ENCODE data around the gene ZBTB42. TPM values are rescaled to one million over a fixed set of nuclear protein-coding genes. Genes with fewer than 3 reads are reported as not detected.

The ZBTB42 gene
- polyA plus RNA-seq, 1 donor from 2014 or later = 1.0 TPM

GRCh38 chr14:104843006-104843405 lies 42.1 kb downstream of the ZBTB42 start:
- H3K4me1 Mint-ChIP-seq = peaks cover 0 to 4% (median 0%) of the 10 kb centered on the region in 3 donors
- peaks cover 0 to 1% (median 0%) of the 10 kb centered on the region in 3 donors for H3K9me3 Mint-ChIP-seq
- H3K36me3 Mint-ChIP-seq = no peaks in the 10 kb centered on the region
- H3K4me3 Mint-ChIP-seq = peak overlapping the region in 1 of 4 donors; percentile 32
- peaks cover 37% of the 10 kb centered on the region for H3K27me3 Mint-ChIP-seq
- H3K27ac Mint-ChIP-seq = no peak overlapping the region

- Mint-ChIP-seq H3K27ac (no peak overlapping the region), H3K36me3 (no peaks in the 10 kb centered on the region), H3K27me3 (peaks cover 38% of the 10 kb centered on the region), H3K4me1 (peaks cover 0 to 4% (median 0%) of the 10 kb centered on the region in 3 donors), H3K9me3 (peaks cover 0 to 1% (median 0%) of the 10 kb centered on the region in 3 donors), H3K4me3 (peak overlapping the region in 2 of 4 donors; percentile 70 to 84)
Measured at GRCh38 chr14:104843442-104844305, 42.8 kb downstream of the ZBTB42 start.

- Mint-ChIP-seq H3K9me3 (no peaks in the 10 kb centered on the region), H3K4me1 (peaks cover 0 to 4% (median 0%) of the 10 kb centered on the region in 3 donors), H3K4me3 (peak overlapping the region in 2 of 4 donors; percentile 52 to 70), H3K36me3 (no peaks in the 10 kb centered on the region), H3K27ac (no peak overlapping the region), H3K27me3 (peaks cover 38% of the 10 kb centered on the region)
Measured at GRCh38 chr14:104844306-104845032, 43.6 kb downstream of the ZBTB42 start.

GRCh38 chr14:104845033-104845666 lies 44.2 kb downstream of the ZBTB42 start:
- H3K4me1 Mint-ChIP-seq = peaks cover 0 to 4% (median 0%) of the 10 kb centered on the region in 3 donors
- H3K4me3 Mint-ChIP-seq = no peak overlapping the region
- peaks cover 38% of the 10 kb centered on the region for H3K27me3 Mint-ChIP-seq
- H3K27ac Mint-ChIP-seq = no peak overlapping the region
- H3K36me3 Mint-ChIP-seq = no peaks in the 10 kb centered on the region
- no peaks in the 10 kb centered on the region for H3K9me3 Mint-ChIP-seq

- H3K27me3 Mint-ChIP-seq = peaks cover 38% of the 10 kb centered on the region
- H3K27ac Mint-ChIP-seq = no peak overlapping the region
- peak overlapping the region in 1 of 4 donors; percentile 12 for H3K4me3 Mint-ChIP-seq
- no peaks in the 10 kb centered on the region for H3K36me3 Mint-ChIP-seq
- H3K4me1 Mint-ChIP-seq = peaks cover 0 to 4% (median 0%) of the 10 kb centered on the region in 3 donors
- no peaks in the 10 kb centered on the region for H3K9me3 Mint-ChIP-seq
Measured at GRCh38 chr14:104845834-104846441, 45.0 kb downstream of the ZBTB42 start.

- Mint-ChIP-seq H3K27me3 (peaks cover 3% of the 10 kb centered on the region), H3K36me3 (peaks cover 1% of the 10 kb centered on the region), H3K4me3 (no peak overlapping the region), H3K9me3 (no peaks in the 10 kb centered on the region), H3K27ac (no peak overlapping the region), H3K4me1 (no peaks in the 10 kb centered on the region)
Measured at GRCh38 chr14:104852280-104852663, 51.4 kb downstream of the ZBTB42 start.

Other genes with a start within 250 kb of the ZBTB42 start
- gene C14orf180, start 221.3 kb upstream of the ZBTB42 start, polyA plus RNA-seq = not detected
- gene TMEM179, start 196.3 kb upstream of the ZBTB42 start, polyA plus RNA-seq = not detected
- 10.8 TPM for gene INF2, start 111.5 kb upstream of the ZBTB42 start, polyA plus RNA-seq
- not detected for gene ADSS1, start 76.9 kb upstream of the ZBTB42 start, polyA plus RNA-seq
- 195 TPM for gene SIVA1, start 48.0 kb upstream of the ZBTB42 start, polyA plus RNA-seq
- gene AKT1, start 5.4 kb upstream of the ZBTB42 start, polyA plus RNA-seq = 8.2 TPM
- gene CEP170B, start 64.2 kb downstream of the ZBTB42 start, polyA plus RNA-seq = not detected
- gene PLD4, start 123.8 kb downstream of the ZBTB42 start, polyA plus RNA-seq = 103 TPM
- gene AHNAK2, start 177.3 kb downstream of the ZBTB42 start, polyA plus RNA-seq = 0.68 TPM
- gene CLBA1, start 184.7 kb downstream of the ZBTB42 start, polyA plus RNA-seq = 1.3 TPM
- 11.4 TPM for gene CDCA4, start 220.0 kb downstream of the ZBTB42 start, polyA plus RNA-seq